HepG2 (cell line): ENCODE data around the gene OASL. TPM values are rescaled to one million over a fixed set of nuclear protein-coding genes. Genes with fewer than 3 reads are reported as not detected.
A peak's percentile ranks its signal among the peaks of the same experiment; 100 is the strongest.

ENCODE experiments used
- ELF1 ChIP-seq: sonication (generic); formaldehyde crosslinking; IDR thresholded peaks from 2 replicates; pipeline ENCODE4 v1.4.0; 2020; ENCODE audit warnings: missing genetic modification reagents
- HNF4A ChIP-seq: sonication (generic); formaldehyde crosslinking; IDR thresholded peaks from 2 replicates; pipeline ENCODE4 v1.4.0; 2020; ENCODE audit warnings: missing genetic modification reagents
- KAT8 ChIP-seq: IDR thresholded peaks from 2 replicates; pipeline ENCODE4 v1.6.1; 2016; ENCODE audit warnings: missing genetic modification reagents, missing compliant biosample characterization
- LCORL ChIP-seq, 2 experiments: fragments of 450-650 bp in 1 of 2; sonication (generic) in 1 of 2; formaldehyde crosslinking in 1 of 2; IDR thresholded peaks; 2 replicates each; pipeline versions ENCODE4 v1.5.0 to v1.6.1; 2017 to 2020; ENCODE audit warnings: antibody characterized with exemption in 1 of 2, missing genetic modification reagents in 1 of 2
- PHF21A ChIP-seq: sonication (generic); formaldehyde crosslinking; IDR thresholded peaks from 2 replicates; pipeline ENCODE4 v1.5.0; 2020; ENCODE audit warnings: mild to moderate bottlenecking, missing genetic modification reagents
- ZNF510 ChIP-seq: sonication (generic); formaldehyde crosslinking; IDR thresholded peaks from 2 replicates; pipeline ENCODE4 v1.4.0; 2020; ENCODE audit warnings: low read depth, mild to moderate bottlenecking, missing genetic modification reagents
- ZNF782 ChIP-seq: sonication (generic); formaldehyde crosslinking; IDR thresholded peaks from 2 replicates; pipeline ENCODE4 v1.4.0; 2020; ENCODE audit warnings: missing genetic modification reagents, mild to moderate bottlenecking, borderline replicate concordance
- polyA plus RNA-seq, 8 experiments: library from polyadenylated mRNA; depleted of rRNA in 3 of 8; stranded (reverse) in 7 of 8; unstranded in 1 of 8; fragments of >200 nt; fragmentation: Illumina TruSeq in 4 of 8; extraction: Trizol in 4 of 8; gene quantifications; 2 replicates each; pipeline versions ENCODE4 v1.2.1 to v1.2.3, GENCODE V29; 2011 to 2016; ENCODE audit warnings: low read depth in 4 of 8, missing spikeins in 1 of 8, mixed read lengths in 1 of 8; ENCODE audit not compliant: insufficient read depth in 1 of 8
- total RNA-seq, 5 experiments: library from RNA; depleted of rRNA; stranded (reverse); fragments of >200 nt; fragmentation: Illumina TruSeq; extraction: Trizol; gene quantifications; 2 replicates each; pipeline ENCODE4 v1.2.3, GENCODE V29; 2016; ENCODE audit warnings: low read depth in 1 of 5
- TF ChIP-seq, protein P1 (sequence below): sonication (generic); formaldehyde crosslinking; IDR thresholded peaks from 2 replicates; pipeline ENCODE4 v1.5.1; 2020; ENCODE audit warnings: mild to moderate bottlenecking, missing genetic modification reagents, borderline replicate concordance
- TF ChIP-seq, protein P2 (sequence below), 2 experiments: sonication (generic) in 1 of 2; formaldehyde crosslinking in 1 of 2; IDR thresholded peaks; 2 replicates each; pipeline versions ENCODE4 v1.4.0 to v1.6.1; 2018 to 2020; ENCODE audit warnings: missing genetic modification reagents in 2 of 2, borderline replicate concordance in 1 of 2, low read depth in 1 of 2, mild to moderate bottlenecking in 1 of 2, missing biosample characterization in 1 of 2
- TF ChIP-seq, protein P3 (sequence below): sonication (generic); IDR thresholded peaks from 2 replicates; pipeline ENCODE4 v1.6.1; 2016; ENCODE audit warnings: low read depth, borderline replicate concordance

OASL gene
- total and polyA plus RNA-seq, 2 of the 13 experiments (the other 11 are each of a cell fraction or from before 2014, with no cell fraction given), result 0.11 to 0.22 TPM

- TF ChIP-seq, protein P1, sequence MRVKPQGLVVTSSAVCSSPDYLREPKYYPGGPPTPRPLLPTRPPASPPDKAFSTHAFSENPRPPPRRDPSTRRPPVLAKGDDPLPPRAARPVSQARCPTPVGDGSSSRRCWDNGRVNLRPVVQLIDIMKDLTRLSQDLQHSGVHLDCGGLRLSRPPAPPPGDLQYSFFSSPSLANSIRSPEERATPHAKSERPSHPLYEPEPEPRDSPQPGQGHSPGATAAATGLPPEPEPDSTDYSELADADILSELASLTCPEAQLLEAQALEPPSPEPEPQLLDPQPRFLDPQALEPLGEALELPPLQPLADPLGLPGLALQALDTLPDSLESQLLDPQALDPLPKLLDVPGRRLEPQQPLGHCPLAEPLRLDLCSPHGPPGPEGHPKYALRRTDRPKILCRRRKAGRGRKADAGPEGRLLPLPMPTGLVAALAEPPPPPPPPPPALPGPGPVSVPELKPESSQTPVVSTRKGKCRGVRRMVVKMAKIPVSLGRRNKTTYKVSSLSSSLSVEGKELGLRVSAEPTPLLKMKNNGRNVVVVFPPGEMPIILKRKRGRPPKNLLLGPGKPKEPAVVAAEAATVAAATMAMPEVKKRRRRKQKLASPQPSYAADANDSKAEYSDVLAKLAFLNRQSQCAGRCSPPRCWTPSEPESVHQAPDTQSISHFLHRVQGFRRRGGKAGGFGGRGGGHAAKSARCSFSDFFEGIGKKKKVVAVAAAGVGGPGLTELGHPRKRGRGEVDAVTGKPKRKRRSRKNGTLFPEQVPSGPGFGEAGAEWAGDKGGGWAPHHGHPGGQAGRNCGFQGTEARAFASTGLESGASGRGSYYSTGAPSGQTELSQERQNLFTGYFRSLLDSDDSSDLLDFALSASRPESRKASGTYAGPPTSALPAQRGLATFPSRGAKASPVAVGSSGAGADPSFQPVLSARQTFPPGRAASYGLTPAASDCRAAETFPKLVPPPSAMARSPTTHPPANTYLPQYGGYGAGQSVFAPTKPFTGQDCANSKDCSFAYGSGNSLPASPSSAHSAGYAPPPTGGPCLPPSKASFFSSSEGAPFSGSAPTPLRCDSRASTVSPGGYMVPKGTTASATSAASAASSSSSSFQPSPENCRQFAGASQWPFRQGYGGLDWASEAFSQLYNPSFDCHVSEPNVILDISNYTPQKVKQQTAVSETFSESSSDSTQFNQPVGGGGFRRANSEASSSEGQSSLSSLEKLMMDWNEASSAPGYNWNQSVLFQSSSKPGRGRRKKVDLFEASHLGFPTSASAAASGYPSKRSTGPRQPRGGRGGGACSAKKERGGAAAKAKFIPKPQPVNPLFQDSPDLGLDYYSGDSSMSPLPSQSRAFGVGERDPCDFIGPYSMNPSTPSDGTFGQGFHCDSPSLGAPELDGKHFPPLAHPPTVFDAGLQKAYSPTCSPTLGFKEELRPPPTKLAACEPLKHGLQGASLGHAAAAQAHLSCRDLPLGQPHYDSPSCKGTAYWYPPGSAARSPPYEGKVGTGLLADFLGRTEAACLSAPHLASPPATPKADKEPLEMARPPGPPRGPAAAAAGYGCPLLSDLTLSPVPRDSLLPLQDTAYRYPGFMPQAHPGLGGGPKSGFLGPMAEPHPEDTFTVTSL, result no peak
- no peak for TF ChIP-seq ZNF510
- no peak for TF ChIP-seq LCORL (IDR thresholded peaks at IDR 0.05)
- TF ChIP-seq LCORL (CRISPR knock-in tag; IDR thresholded peaks at IDR 0.05), result 0 out of 2 replicates have a peak, but pooled peaks have one; percentile 46
- no peak for TF ChIP-seq ZNF782
- TF ChIP-seq HNF4A (CRISPR knock-in tag), result peak; percentile 24; the same call in 1 of the 2 replicates
- TF ChIP-seq, protein P2, sequence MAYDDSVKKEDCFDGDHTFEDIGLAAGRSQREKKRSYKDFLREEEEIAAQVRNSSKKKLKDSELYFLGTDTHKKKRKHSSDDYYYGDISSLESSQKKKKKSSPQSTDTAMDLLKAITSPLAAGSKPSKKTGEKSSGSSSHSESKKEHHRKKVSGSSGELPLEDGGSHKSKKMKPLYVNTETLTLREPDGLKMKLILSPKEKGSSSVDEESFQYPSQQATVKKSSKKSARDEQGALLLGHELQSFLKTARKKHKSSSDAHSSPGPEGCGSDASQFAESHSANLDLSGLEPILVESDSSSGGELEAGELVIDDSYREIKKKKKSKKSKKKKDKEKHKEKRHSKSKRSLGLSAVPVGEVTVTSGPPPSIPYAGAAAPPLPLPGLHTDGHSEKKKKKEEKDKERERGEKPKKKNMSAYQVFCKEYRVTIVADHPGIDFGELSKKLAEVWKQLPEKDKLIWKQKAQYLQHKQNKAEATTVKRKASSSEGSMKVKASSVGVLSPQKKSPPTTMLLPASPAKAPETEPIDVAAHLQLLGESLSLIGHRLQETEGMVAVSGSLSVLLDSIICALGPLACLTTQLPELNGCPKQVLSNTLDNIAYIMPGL (CRISPR knock-in tag; IDR thresholded peaks at IDR 0.05; ENCODE audit: borderline replicate concordance in 1 of 2, low read depth in 1 of 2), result peak in 1 of 2 experiments; percentile 36; a peak in 2 of 4 replicates
- peak; percentile 56; the same call in 1 of the 2 replicates for TF ChIP-seq PHF21A (CRISPR knock-in tag)
- TF ChIP-seq ELF1 (CRISPR knock-in tag), result peak; percentile 23; the same call in 1 of the 2 replicates
- TF ChIP-seq KAT8 (CRISPR knock-in tag), result peak; percentile 72
- TF ChIP-seq, protein P3, sequence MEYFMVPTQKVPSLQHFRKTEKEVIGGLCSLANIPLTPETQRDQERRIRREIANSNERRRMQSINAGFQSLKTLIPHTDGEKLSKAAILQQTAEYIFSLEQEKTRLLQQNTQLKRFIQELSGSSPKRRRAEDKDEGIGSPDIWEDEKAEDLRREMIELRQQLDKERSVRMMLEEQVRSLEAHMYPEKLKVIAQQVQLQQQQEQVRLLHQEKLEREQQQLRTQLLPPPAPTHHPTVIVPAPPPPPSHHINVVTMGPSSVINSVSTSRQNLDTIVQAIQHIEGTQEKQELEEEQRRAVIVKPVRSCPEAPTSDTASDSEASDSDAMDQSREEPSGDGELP, result 0 out of 2 replicates have a peak, but pooled peaks have one; percentile 9
- TF ChIP-seq, all 625 proteins: peak for 37
Observed at GRCh38 chr12:121060149-121061001, 21.3 kb upstream of the OASL start (continued).
